GM10266 (cell line): ENCODE data around the gene HDLBP.

ENCODE experiments used
- DNase-seq: peaks from one replicate; pipeline ENCODE4 v3.0.0; 2012; ENCODE audit errors: extremely low spot score
- CTCF ChIP-seq: IDR thresholded peaks from 2 replicates; pipeline ENCODE4 v1.5.1; 2012; ENCODE audit warnings: mild to moderate bottlenecking, low read depth; ENCODE audit not compliant: control insufficient read depth, insufficient read depth; ENCODE audit errors: missing control alignments

HDLBP gene

GRCh38 chr2:241187918-241188234 is 127.6 kb downstream of the HDLBP start:
- no peak for TF ChIP-seq CTCF
- no peak for DNase-seq

GRCh38 chr2:241187101-241187917 is 128.2 kb downstream of the HDLBP start:
- no peak for TF ChIP-seq CTCF
- DNase-seq = no peak

GRCh38 chr2:241185961-241186360 is 129.5 kb downstream of the HDLBP start:
- TF ChIP-seq CTCF = no peak
- DNase-seq = no peak

GRCh38 chr2:241184901-241185300 is 130.6 kb downstream of the HDLBP start:
- DNase-seq = no peak
- TF ChIP-seq CTCF = no peak

- no peak for TF ChIP-seq CTCF
- DNase-seq = no peak
Observed at GRCh38 chr2:241183221-241183620, 132.3 kb downstream of the HDLBP start.

- TF ChIP-seq CTCF = no peak
- DNase-seq = no peak
Observed at GRCh38 chr2:241182531-241183133, 132.8 kb downstream of the HDLBP start.

- no peak for DNase-seq
- TF ChIP-seq CTCF = no peak
Observed at GRCh38 chr2:241182126-241182525, 133.3 kb downstream of the HDLBP start.
